ENCODE measurements around the gene SPDEF. TPM values are rescaled to one million over a fixed set of nuclear protein-coding genes. Genes with fewer than 3 reads are reported as not detected.

The SPDEF gene
- total RNA-seq = 3.5 TPM
- long read RNA-seq, partial matches to known transcripts = 1 of 5 reads
- long read RNA-seq, other reads (novel, unspliced or antisense) = 0 of 5 reads

DNA sequence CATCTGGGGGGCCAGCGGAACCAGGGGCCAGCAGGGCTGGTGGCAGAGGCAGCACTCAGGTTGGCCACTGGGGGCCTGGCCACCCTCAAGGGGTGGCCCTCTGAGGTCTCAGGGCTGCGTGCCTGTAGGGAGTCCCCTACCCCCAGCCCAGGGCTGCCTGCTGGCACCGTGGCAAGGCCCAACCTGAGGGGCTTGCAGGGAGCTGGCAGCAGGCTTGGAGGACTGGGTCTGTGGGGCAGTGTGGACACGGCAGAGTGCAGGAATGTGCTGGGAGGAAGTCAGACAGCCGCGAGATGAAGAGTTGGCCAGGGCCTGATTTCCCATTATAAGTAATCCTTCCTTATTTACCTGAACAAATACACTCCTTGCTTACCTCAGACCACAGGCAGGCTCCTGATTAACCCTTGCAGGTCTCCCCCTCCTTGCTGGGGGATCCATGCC lies at the start of gene SPDEF:
Gene SPDEF, minus strand, starts transcription at position 299 of the 441 bp plus-strand sequence. CDS start 11,874 bp downstream, outside the sequence.
- intact Hi-C loops (cut with DNase I) = no loop called here
- peak within 1 kb of the TSS; percentile 30 for H3K4me3 ChIP-seq

DNA sequence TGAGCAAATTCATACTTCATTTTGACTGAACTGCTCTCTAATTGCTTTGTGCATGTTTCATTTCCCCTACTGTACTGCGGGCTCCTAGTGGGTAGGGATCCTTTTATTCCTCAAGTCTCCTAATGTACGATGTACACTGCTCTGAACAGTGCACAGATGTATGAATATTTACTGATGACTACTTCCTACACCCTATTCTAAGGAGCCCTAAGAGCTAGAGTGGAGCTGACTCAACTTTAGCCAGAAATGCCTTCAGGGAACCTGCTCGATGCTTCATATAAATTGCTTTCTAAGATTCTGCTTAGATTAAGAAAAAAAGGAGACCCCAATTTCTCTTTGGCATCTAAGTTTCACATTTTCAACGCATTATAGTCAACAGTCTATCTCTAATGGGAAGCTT lies 47.6 kb upstream of the SPDEF start:
- intact Hi-C loops (cut with DNase I) = no loop called here
- Histone ChIP-seq H3K36me3 (peaks cover 28% of the 10 kb centered on the region), H3K27ac (no peak overlapping the region)

More for the DNA sequence above, at the start of gene SPDEF:
- Histone ChIP-seq H3K9me3 (no peaks in the 10 kb centered on the region), H3K27ac (no peak within 1 kb of the TSS), H3K27me3 (ENCODE audit: low read depth) (no peaks in the 10 kb centered on the region), H3K4me1 (no peaks in the 10 kb centered on the region), H3K36me3 (no peaks in the 10 kb centered on the region)
- DNase-seq (no peak), ATAC-seq (peak; percentile 60 to 75)
- TF ChIP-seq, protein P1, sequence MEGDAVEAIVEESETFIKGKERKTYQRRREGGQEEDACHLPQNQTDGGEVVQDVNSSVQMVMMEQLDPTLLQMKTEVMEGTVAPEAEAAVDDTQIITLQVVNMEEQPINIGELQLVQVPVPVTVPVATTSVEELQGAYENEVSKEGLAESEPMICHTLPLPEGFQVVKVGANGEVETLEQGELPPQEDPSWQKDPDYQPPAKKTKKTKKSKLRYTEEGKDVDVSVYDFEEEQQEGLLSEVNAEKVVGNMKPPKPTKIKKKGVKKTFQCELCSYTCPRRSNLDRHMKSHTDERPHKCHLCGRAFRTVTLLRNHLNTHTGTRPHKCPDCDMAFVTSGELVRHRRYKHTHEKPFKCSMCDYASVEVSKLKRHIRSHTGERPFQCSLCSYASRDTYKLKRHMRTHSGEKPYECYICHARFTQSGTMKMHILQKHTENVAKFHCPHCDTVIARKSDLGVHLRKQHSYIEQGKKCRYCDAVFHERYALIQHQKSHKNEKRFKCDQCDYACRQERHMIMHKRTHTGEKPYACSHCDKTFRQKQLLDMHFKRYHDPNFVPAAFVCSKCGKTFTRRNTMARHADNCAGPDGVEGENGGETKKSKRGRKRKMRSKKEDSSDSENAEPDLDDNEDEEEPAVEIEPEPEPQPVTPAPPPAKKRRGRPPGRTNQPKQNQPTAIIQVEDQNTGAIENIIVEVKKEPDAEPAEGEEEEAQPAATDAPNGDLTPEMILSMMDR (IDR thresholded peaks at IDR 0.05) = no peak

DNA sequence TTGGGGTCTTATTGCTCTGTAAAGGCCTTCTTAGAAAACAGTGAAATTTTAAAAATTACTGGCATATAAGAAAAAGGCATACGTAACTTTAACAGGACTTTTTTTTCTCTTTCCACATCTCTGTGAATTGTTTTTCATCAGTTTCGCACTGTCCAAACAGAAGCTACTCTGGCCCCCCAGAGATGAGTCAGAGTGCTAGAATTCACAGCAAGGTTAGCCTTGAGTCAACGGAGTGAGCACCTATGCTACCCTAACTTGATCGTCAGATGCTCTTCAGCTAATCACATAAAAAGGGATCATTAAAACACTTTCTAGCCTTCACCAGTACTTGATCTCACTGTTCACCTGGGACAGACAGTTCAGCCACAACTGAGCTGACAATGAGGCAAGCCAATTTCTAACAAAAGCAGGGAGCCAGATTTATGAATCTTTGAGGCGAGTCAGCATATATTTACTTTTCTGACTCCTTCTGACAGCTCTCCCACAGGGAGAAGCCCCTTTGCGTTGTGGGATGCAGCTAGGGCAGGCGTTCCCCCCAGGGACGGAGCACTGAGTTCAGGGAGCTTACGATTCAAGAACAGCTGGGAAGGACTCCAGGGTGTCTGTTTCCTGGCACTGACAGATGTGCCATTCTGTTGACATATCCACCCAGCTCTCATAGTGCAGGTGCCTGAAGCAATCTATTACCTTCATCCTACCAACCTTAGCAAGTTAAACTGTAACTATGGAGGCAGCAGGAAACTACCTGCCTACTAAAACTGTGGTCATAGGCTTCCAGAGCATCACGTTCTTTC lies 46.4 kb upstream of the SPDEF start:
- intact Hi-C loops (cut with DNase I) = no loop called here
- DNase-seq = no peak
- H3K27me3 ChIP-seq (ENCODE audit: low read depth) = no peaks in the 10 kb centered on the region
- H3K36me3 ChIP-seq = peaks cover 28% of the 10 kb centered on the region
- peaks cover 18% of the 10 kb centered on the region for H3K4me1 ChIP-seq
- H3K27ac ChIP-seq = no peak overlapping the region
- no peak overlapping the region for H3K4me3 ChIP-seq
- ATAC-seq = no peak
- no peaks in the 10 kb centered on the region for H3K9me3 ChIP-seq
- TF ChIP-seq, protein P1 (IDR thresholded peaks at IDR 0.05) = no peak

More for the DNA sequence above, 47.6 kb upstream of the SPDEF start:
- H3K9me3 ChIP-seq = no peaks in the 10 kb centered on the region
- no peaks in the 10 kb centered on the region for H3K27me3 ChIP-seq (ENCODE audit: low read depth)
- no peak for DNase-seq
- TF ChIP-seq, protein P1 (IDR thresholded peaks at IDR 0.05) = no peak
- H3K4me3 ChIP-seq = no peak overlapping the region
- ATAC-seq = no peak
- H3K4me1 ChIP-seq = peaks cover 7% of the 10 kb centered on the region

- peaks cover 28% of the 10 kb centered on the region for H3K36me3 ChIP-seq
- no peaks in the 10 kb centered on the region for H3K27me3 ChIP-seq (ENCODE audit: low read depth)
- ATAC-seq = no peak
- no peak for DNase-seq
- TF ChIP-seq, protein P1 (IDR thresholded peaks at IDR 0.05) = no peak
- no peak overlapping the region for H3K4me3 ChIP-seq
- H3K4me1 ChIP-seq = peaks cover 22% of the 10 kb centered on the region
- no peak overlapping the region for H3K27ac ChIP-seq
- H3K9me3 ChIP-seq = no peaks in the 10 kb centered on the region
- intact Hi-C loops (cut with DNase I) = no loop called here
These were observed 45.6 kb upstream of the SPDEF start for GRCh38 chr6:34601706-34602105.

GRCh38 chr6:34600796-34601195 lies 44.7 kb upstream of the SPDEF start:
- Histone ChIP-seq H3K9me3 (no peaks in the 10 kb centered on the region), H3K36me3 (peaks cover 19% of the 10 kb centered on the region), H3K27me3 (ENCODE audit: low read depth) (no peaks in the 10 kb centered on the region), H3K4me1 (peaks cover 22% of the 10 kb centered on the region), H3K27ac (no peak overlapping the region), H3K4me3 (no peak overlapping the region)
- intact Hi-C loops (cut with DNase I) = no loop called here
- no peak for DNase-seq
- ATAC-seq = no peak
- TF ChIP-seq, protein P1 (IDR thresholded peaks at IDR 0.05) = no peak
